Measurements from ENCODE around the gene PACRG. TPM values are rescaled to one million over a fixed set of nuclear protein-coding genes. Genes with fewer than 3 reads are reported as not detected.

The PACRG gene
- total RNA-seq, 1 experiment from 2014 or later = 0.44 TPM

- TF ChIP-seq ARID4B (CRISPR knock-in tag; IDR thresholded peaks at IDR 0.05; ENCODE audit: borderline replicate concordance) = no peak
- TF ChIP-seq, protein P1, sequence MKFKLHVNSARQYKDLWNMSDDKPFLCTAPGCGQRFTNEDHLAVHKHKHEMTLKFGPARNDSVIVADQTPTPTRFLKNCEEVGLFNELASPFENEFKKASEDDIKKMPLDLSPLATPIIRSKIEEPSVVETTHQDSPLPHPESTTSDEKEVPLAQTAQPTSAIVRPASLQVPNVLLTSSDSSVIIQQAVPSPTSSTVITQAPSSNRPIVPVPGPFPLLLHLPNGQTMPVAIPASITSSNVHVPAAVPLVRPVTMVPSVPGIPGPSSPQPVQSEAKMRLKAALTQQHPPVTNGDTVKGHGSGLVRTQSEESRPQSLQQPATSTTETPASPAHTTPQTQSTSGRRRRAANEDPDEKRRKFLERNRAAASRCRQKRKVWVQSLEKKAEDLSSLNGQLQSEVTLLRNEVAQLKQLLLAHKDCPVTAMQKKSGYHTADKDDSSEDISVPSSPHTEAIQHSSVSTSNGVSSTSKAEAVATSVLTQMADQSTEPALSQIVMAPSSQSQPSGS (CRISPR knock-in tag; IDR thresholded peaks at IDR 0.05; ENCODE audit: borderline replicate concordance, low read depth) = no peak
- TF ChIP-seq, protein P2, sequence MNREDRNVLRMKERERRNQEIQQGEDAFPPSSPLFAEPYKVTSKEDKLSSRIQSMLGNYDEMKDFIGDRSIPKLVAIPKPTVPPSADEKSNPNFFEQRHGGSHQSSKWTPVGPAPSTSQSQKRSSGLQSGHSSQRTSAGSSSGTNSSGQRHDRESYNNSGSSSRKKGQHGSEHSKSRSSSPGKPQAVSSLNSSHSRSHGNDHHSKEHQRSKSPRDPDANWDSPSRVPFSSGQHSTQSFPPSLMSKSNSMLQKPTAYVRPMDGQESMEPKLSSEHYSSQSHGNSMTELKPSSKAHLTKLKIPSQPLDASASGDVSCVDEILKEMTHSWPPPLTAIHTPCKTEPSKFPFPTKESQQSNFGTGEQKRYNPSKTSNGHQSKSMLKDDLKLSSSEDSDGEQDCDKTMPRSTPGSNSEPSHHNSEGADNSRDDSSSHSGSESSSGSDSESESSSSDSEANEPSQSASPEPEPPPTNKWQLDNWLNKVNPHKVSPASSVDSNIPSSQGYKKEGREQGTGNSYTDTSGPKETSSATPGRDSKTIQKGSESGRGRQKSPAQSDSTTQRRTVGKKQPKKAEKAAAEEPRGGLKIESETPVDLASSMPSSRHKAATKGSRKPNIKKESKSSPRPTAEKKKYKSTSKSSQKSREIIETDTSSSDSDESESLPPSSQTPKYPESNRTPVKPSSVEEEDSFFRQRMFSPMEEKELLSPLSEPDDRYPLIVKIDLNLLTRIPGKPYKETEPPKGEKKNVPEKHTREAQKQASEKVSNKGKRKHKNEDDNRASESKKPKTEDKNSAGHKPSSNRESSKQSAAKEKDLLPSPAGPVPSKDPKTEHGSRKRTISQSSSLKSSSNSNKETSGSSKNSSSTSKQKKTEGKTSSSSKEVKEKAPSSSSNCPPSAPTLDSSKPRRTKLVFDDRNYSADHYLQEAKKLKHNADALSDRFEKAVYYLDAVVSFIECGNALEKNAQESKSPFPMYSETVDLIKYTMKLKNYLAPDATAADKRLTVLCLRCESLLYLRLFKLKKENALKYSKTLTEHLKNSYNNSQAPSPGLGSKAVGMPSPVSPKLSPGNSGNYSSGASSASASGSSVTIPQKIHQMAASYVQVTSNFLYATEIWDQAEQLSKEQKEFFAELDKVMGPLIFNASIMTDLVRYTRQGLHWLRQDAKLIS (CRISPR knock-in tag; IDR thresholded peaks at IDR 0.05; ENCODE audit: borderline replicate concordance) = no peak
- no peak for TF ChIP-seq JAZF1 (CRISPR knock-in tag; IDR thresholded peaks at IDR 0.05)
- TF ChIP-seq ATF3 (CRISPR knock-in tag; conservative IDR thresholded peaks at IDR 0.05) = no peak
- no peak for TF ChIP-seq E2F4 (CRISPR knock-in tag; IDR thresholded peaks at IDR 0.05; ENCODE audit: borderline replicate concordance, low read depth)
- no peak for TF ChIP-seq ZNF423 (CRISPR knock-in tag; IDR thresholded peaks at IDR 0.05)
- TF ChIP-seq ZNF416 (CRISPR knock-in tag; IDR thresholded peaks at IDR 0.05) = no peak
- TF ChIP-seq, protein P3, sequence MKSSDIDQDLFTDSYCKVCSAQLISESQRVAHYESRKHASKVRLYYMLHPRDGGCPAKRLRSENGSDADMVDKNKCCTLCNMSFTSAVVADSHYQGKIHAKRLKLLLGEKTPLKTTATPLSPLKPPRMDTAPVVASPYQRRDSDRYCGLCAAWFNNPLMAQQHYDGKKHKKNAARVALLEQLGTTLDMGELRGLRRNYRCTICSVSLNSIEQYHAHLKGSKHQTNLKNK (CRISPR knock-in tag; IDR thresholded peaks at IDR 0.05) = no peak
- TF ChIP-seq, protein P4, sequence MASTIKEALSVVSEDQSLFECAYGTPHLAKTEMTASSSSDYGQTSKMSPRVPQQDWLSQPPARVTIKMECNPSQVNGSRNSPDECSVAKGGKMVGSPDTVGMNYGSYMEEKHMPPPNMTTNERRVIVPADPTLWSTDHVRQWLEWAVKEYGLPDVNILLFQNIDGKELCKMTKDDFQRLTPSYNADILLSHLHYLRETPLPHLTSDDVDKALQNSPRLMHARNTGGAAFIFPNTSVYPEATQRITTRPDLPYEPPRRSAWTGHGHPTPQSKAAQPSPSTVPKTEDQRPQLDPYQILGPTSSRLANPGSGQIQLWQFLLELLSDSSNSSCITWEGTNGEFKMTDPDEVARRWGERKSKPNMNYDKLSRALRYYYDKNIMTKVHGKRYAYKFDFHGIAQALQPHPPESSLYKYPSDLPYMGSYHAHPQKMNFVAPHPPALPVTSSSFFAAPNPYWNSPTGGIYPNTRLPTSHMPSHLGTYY (CRISPR knock-in tag; IDR thresholded peaks at IDR 0.05) = no peak
- TF ChIP-seq, protein P5, sequence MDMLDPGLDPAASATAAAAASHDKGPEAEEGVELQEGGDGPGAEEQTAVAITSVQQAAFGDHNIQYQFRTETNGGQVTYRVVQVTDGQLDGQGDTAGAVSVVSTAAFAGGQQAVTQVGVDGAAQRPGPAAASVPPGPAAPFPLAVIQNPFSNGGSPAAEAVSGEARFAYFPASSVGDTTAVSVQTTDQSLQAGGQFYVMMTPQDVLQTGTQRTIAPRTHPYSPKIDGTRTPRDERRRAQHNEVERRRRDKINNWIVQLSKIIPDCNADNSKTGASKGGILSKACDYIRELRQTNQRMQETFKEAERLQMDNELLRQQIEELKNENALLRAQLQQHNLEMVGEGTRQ (CRISPR knock-in tag; IDR thresholded peaks at IDR 0.05) = no peak
- TF ChIP-seq, protein P6, sequence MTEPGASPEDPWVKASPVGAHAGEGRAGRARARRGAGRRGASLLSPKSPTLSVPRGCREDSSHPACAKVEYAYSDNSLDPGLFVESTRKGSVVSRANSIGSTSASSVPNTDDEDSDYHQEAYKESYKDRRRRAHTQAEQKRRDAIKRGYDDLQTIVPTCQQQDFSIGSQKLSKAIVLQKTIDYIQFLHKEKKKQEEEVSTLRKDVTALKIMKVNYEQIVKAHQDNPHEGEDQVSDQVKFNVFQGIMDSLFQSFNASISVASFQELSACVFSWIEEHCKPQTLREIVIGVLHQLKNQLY (CRISPR knock-in tag; IDR thresholded peaks at IDR 0.05) = no peak
- TF ChIP-seq, protein P7, sequence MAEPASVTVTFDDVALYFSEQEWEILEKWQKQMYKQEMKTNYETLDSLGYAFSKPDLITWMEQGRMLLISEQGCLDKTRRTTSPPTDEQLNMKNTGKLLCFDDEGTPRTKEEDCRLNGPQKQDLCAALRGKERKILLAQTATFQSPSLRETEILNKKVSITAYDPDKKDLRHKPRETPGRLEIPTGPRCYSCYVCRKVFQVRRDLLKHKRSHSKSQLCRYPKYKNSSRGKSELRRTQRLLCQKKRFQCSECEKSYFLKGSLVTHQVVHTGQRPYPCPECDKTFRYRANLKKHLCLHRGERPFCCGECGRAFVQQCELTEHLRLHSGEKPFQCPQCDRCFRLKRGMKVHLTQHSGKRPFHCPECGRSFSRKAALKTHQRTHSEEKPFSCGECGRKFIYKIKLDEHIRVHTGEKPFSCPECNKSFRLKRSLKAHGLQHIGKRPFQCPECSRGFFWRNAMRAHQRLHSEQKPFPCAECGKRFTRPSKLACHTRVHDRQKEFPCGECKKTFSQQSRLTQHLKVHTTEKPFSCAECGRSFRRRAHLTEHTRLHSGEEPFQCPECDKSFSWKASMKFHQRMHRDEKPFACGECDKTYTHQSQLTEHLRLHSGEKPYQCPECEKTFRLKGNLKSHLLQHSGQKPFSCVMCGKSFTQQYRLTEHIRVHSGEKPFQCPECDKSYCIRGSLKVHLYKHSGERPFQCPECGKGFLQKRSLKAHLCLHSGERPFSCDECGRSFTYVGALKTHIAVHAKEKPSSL (CRISPR knock-in tag; conservative IDR thresholded peaks at IDR 0.05) = no peak
- TF ChIP-seq, protein P8, sequence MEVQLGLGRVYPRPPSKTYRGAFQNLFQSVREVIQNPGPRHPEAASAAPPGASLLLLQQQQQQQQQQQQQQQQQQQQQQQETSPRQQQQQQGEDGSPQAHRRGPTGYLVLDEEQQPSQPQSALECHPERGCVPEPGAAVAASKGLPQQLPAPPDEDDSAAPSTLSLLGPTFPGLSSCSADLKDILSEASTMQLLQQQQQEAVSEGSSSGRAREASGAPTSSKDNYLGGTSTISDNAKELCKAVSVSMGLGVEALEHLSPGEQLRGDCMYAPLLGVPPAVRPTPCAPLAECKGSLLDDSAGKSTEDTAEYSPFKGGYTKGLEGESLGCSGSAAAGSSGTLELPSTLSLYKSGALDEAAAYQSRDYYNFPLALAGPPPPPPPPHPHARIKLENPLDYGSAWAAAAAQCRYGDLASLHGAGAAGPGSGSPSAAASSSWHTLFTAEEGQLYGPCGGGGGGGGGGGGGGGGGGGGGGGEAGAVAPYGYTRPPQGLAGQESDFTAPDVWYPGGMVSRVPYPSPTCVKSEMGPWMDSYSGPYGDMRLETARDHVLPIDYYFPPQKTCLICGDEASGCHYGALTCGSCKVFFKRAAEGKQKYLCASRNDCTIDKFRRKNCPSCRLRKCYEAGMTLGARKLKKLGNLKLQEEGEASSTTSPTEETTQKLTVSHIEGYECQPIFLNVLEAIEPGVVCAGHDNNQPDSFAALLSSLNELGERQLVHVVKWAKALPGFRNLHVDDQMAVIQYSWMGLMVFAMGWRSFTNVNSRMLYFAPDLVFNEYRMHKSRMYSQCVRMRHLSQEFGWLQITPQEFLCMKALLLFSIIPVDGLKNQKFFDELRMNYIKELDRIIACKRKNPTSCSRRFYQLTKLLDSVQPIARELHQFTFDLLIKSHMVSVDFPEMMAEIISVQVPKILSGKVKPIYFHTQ (CRISPR knock-in tag; IDR thresholded peaks at IDR 0.05) = no peak
- no peak for TF ChIP-seq ATF6 (CRISPR knock-in tag; IDR thresholded peaks at IDR 0.05)
These were observed 400.6 kb downstream of the PACRG start (continued) for GRCh38 chr6:163128324-163128723.
